SU-DHL-6 (cell line): ENCODE data around the gene HDGF.

Source experiments
- H2AFZ ChIP-seq: fragments of 200-600 bp; sonication (generic); 2 replicates; pipeline ENCODE4 v1.6.1; 2014; ENCODE audit warnings: low read depth, mild to moderate bottlenecking, moderate library complexity, mixed read lengths, antibody characterized with exemption, low read length; ENCODE audit not compliant: severe bottlenecking
- H3F3A ChIP-seq: fragments of 200-600 bp; shearing (Covaris generic); 2 replicates; pipeline ENCODE4 v1.6.0; 2016; ENCODE audit warnings: antibody characterized with exemption, mild to moderate bottlenecking; ENCODE audit not compliant: insufficient read depth
- H3K27ac ChIP-seq: fragments of 200-600 bp; sonication (generic); 2 replicates; pipeline ENCODE4 v1.5.1; 2016; ENCODE audit warnings: low read depth, mild to moderate bottlenecking, low read length, moderate library complexity, mixed read lengths
- H3K27me3 ChIP-seq: fragments of 200-600 bp; sonication (generic), shearing (Covaris generic); 2 replicates; pipeline ENCODE4 v1.6.0; 2014; ENCODE audit warnings: mild to moderate bottlenecking, low read length
- H3K36me3 ChIP-seq: fragments of 200-600 bp; sonication (generic); 2 replicates; pipeline ENCODE4 v1.6.1; 2014; ENCODE audit warnings: mild to moderate bottlenecking, low read length, mixed read lengths
- H3K4me2 ChIP-seq: fragments of 300-600, 200-600 bp; shearing (Covaris generic), sonication (generic); 2 replicates; pipeline ENCODE4 v1.6.0; 2014; ENCODE audit warnings: low read length, low read depth, mild to moderate bottlenecking; ENCODE audit not compliant: poor library complexity, severe bottlenecking
- H3K4me3 ChIP-seq: fragments of 200-600 bp; sonication (generic); 2 replicates; pipeline ENCODE4 v1.5.1; 2014; ENCODE audit warnings: antibody characterized with exemption, low read length, mild to moderate bottlenecking, mixed read lengths; ENCODE audit not compliant: insufficient read depth, poor library complexity, severe bottlenecking
- H3K79me2 ChIP-seq: fragments of 200-600 bp; sonication (generic); 2 replicates; pipeline ENCODE4 v1.6.1; 2014; ENCODE audit warnings: mild to moderate bottlenecking, low read length, moderate library complexity; ENCODE audit not compliant: insufficient read depth
- H3K9ac ChIP-seq: fragments of 200-600 bp; sonication (generic); 2 replicates; pipeline ENCODE4 v1.7.0; 2014; ENCODE audit warnings: mild to moderate bottlenecking, low read length
- H3K9me2 ChIP-seq: fragments of 200-600 bp; sonication (generic); replicated peaks from 2 replicates; pipeline ENCODE4 v1.6.1; 2014; ENCODE audit warnings: low read length; ENCODE audit not compliant: insufficient read depth
- H3K9me3 ChIP-seq: fragments of 200-600 bp; sonication (generic); 2 replicates; pipeline ENCODE4 v1.6.1; 2014; ENCODE audit warnings: low read length, mixed read lengths; ENCODE audit not compliant: insufficient read depth
- H4K20me1 ChIP-seq: fragments of 200-600 bp; sonication (generic); 2 replicates; pipeline ENCODE4 v1.6.1; 2014; ENCODE audit warnings: low read depth, mild to moderate bottlenecking, antibody characterized with exemption, low read length, moderate library complexity, mixed read lengths
- EZH2phosphoT487 ChIP-seq: fragments of 200-600 bp; sonication (generic), shearing (Covaris generic); conservative IDR thresholded peaks from 2 replicates; pipeline ENCODE4 v1.6.1; 2018; ENCODE audit warnings: mild to moderate bottlenecking, antibody characterized with exemption, low read length, moderate library complexity, mixed read lengths
- TF ChIP-seq, protein P1 (sequence below): fragments of 200-600 bp; sonication (generic); IDR thresholded peaks from one replicate; pipeline ENCODE4 v1.5.1; 2017; ENCODE audit warnings: antibody characterized with exemption, mild to moderate bottlenecking, low read length, moderate library complexity; ENCODE audit not compliant: insufficient read depth, poor library complexity, severe bottlenecking

Gene HDGF

DNA sequence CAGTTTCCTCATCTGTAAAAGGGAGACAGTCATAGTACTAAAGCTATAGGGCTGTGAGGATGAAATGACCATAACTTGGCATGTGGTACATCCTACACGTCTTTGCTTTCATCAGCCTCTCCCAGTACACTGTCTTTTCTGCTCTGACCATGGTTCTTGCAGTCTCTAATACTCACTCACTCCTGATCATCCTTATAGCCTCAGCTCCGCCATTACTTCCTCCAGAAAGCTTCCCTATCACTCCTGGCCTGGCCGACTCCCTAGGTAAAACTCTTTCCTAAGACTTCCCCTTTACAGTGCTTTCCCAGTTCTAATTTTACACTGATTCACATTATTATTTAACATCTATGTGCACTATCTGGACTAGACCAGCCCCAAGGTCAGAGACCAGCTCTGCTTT, 5.6 kb downstream of the HDGF start:
- Histone ChIP-seq H4K20me1 (no peaks in the 10 kb centered on the region; the same call in 1 of the 2 replicates), H3K27ac (no peak overlapping the region), H2AFZ (no peak overlapping the region), H3K4me3 (no peak overlapping the region), H3K27me3 (no peaks in the 10 kb centered on the region), H3K9me3 (no peaks in the 10 kb centered on the region), H3K36me3 (no peaks in the 10 kb centered on the region), H3F3A (peaks cover 33% of the 10 kb centered on the region), H3K4me2 (no peak overlapping the region), H3K9me2 (no peaks in the 10 kb centered on the region), H3K79me2 (peaks cover 57% of the 10 kb centered on the region), H3K9ac (no peak overlapping the region)
- TF ChIP-seq, protein P1, sequence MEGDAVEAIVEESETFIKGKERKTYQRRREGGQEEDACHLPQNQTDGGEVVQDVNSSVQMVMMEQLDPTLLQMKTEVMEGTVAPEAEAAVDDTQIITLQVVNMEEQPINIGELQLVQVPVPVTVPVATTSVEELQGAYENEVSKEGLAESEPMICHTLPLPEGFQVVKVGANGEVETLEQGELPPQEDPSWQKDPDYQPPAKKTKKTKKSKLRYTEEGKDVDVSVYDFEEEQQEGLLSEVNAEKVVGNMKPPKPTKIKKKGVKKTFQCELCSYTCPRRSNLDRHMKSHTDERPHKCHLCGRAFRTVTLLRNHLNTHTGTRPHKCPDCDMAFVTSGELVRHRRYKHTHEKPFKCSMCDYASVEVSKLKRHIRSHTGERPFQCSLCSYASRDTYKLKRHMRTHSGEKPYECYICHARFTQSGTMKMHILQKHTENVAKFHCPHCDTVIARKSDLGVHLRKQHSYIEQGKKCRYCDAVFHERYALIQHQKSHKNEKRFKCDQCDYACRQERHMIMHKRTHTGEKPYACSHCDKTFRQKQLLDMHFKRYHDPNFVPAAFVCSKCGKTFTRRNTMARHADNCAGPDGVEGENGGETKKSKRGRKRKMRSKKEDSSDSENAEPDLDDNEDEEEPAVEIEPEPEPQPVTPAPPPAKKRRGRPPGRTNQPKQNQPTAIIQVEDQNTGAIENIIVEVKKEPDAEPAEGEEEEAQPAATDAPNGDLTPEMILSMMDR: no peak
- no peak for TF ChIP-seq EZH2phosphoT487

- Histone ChIP-seq H3K79me2 (peaks cover 54% of the 10 kb centered on the region), H3K27ac (no peak overlapping the region), H3F3A (peaks cover 33% of the 10 kb centered on the region), H4K20me1 (no peaks in the 10 kb centered on the region; the same call in 1 of the 2 replicates), H3K36me3 (no peaks in the 10 kb centered on the region), H3K9me3 (no peaks in the 10 kb centered on the region), H2AFZ (no peak overlapping the region), H3K27me3 (no peaks in the 10 kb centered on the region), H3K9ac (no peak overlapping the region), H3K4me3 (no peak overlapping the region), H3K9me2 (no peaks in the 10 kb centered on the region), H3K4me2 (no peak overlapping the region)
- TF ChIP-seq, protein P1: no peak
- no peak for TF ChIP-seq EZH2phosphoT487
These were observed 6.6 kb downstream of the HDGF start for GRCh38 chr1:156744786-156745419.

DNA sequence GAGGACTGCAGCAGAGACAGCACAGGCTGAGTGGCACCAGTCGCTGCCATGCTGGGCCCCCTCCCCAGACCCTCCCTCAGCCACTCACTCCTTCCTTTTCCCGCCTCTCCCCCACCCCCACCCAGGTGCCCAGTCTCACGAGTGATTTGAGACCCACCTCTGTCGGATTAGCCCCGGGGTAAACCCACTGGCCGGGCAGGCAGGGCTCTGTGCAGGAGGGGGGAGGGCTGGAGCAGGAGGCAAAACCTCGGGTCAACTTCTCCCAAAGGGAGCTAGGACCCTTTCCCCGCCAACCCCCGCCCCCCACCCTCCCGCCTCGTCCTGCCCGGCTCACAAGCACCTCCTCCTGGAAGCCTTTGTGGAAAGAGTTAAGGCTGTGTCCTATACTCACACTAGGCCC, 7.1 kb downstream of the HDGF start:
- no peaks in the 10 kb centered on the region for H3K9me2 ChIP-seq
- H4K20me1 ChIP-seq: no peaks in the 10 kb centered on the region; the same call in 1 of the 2 replicates
- no peaks in the 10 kb centered on the region for H3K9me3 ChIP-seq
- TF ChIP-seq EZH2phosphoT487: no peak
- TF ChIP-seq, protein P1: no peak
- no peak overlapping the region for H3K4me2 ChIP-seq
- H3K79me2 ChIP-seq: peaks cover 54% of the 10 kb centered on the region
- peaks cover 34% of the 10 kb centered on the region for H3F3A ChIP-seq
- no peak overlapping the region for H3K9ac ChIP-seq
- no peaks in the 10 kb centered on the region for H3K36me3 ChIP-seq
- no peaks in the 10 kb centered on the region for H3K27me3 ChIP-seq
- H2AFZ ChIP-seq: no peak overlapping the region
- no peak overlapping the region for H3K27ac ChIP-seq
- H3K4me3 ChIP-seq: no peak overlapping the region
